ENCODE results near the gene DRD3. TPM values are rescaled to one million over a fixed set of nuclear protein-coding genes. Genes with fewer than 3 reads are reported as not detected.

Gene DRD3
- total RNA-seq, 1 donor from 2014 or later = not detected

- no peaks in the 10 kb centered on the region for H3K9me3 Mint-ChIP-seq
- no peaks in the 10 kb centered on the region for H3K36me3 Mint-ChIP-seq
- H3K27me3 Mint-ChIP-seq = peaks cover 11% of the 10 kb centered on the region
- H3K4me1 Mint-ChIP-seq (ENCODE audit: unreplicated experiment) = no peaks in the 10 kb centered on the region
- no peak for TF ChIP-seq CTCF (conservative IDR thresholded peaks at IDR 0.05)
- no peak overlapping the region for H3K27ac Mint-ChIP-seq
- DNase-seq (ENCODE audit: extremely low spot score, unreplicated experiment) = no peak
- H3K4me3 Mint-ChIP-seq = no peak overlapping the region
Measured at GRCh38 chr3:114207768-114208167, 28.9 kb upstream of the DRD3 start.

GRCh38 chr3:114206342-114206741 is 27.5 kb upstream of the DRD3 start:
- DNase-seq (ENCODE audit: extremely low spot score, unreplicated experiment) = no peak
- H3K27me3 Mint-ChIP-seq = peaks cover 7% of the 10 kb centered on the region
- no peak for TF ChIP-seq CTCF (conservative IDR thresholded peaks at IDR 0.05)
- no peaks in the 10 kb centered on the region for H3K4me1 Mint-ChIP-seq (ENCODE audit: unreplicated experiment)
- no peak overlapping the region for H3K4me3 Mint-ChIP-seq
- no peaks in the 10 kb centered on the region for H3K36me3 Mint-ChIP-seq
- no peaks in the 10 kb centered on the region for H3K9me3 Mint-ChIP-seq
- H3K27ac Mint-ChIP-seq = no peak overlapping the region

- no peak for TF ChIP-seq CTCF (conservative IDR thresholded peaks at IDR 0.05)
- no peak overlapping the region for H3K4me3 Mint-ChIP-seq
- no peaks in the 10 kb centered on the region for H3K9me3 Mint-ChIP-seq
- no peak for DNase-seq (ENCODE audit: extremely low spot score, unreplicated experiment)
- H3K4me1 Mint-ChIP-seq (ENCODE audit: unreplicated experiment) = no peaks in the 10 kb centered on the region
- H3K27ac Mint-ChIP-seq = no peak overlapping the region
- no peaks in the 10 kb centered on the region for H3K36me3 Mint-ChIP-seq
- H3K27me3 Mint-ChIP-seq = peaks cover 7% of the 10 kb centered on the region
Measured at GRCh38 chr3:114205541-114205940, 26.7 kb upstream of the DRD3 start.

GRCh38 chr3:114194750-114195149 is 15.9 kb upstream of the DRD3 start:
- DNase-seq (ENCODE audit: extremely low spot score, unreplicated experiment) = no peak
- Mint-ChIP-seq H3K4me3 (no peak overlapping the region), H3K9me3 (no peaks in the 10 kb centered on the region), H3K27ac (no peak overlapping the region), H3K4me1 (ENCODE audit: unreplicated experiment) (no peaks in the 10 kb centered on the region), H3K36me3 (no peaks in the 10 kb centered on the region), H3K27me3 (no peaks in the 10 kb centered on the region)
- TF ChIP-seq CTCF (conservative IDR thresholded peaks at IDR 0.05) = no peak

GRCh38 chr3:114192136-114192535 is 13.3 kb upstream of the DRD3 start:
- no peak for DNase-seq (ENCODE audit: extremely low spot score, unreplicated experiment)
- Mint-ChIP-seq H3K36me3 (no peaks in the 10 kb centered on the region), H3K27ac (no peak overlapping the region), H3K4me3 (no peak overlapping the region), H3K9me3 (no peaks in the 10 kb centered on the region), H3K27me3 (no peaks in the 10 kb centered on the region), H3K4me1 (ENCODE audit: unreplicated experiment) (no peaks in the 10 kb centered on the region)
- no peak for TF ChIP-seq CTCF (conservative IDR thresholded peaks at IDR 0.05)

GRCh38 chr3:114186501-114186900 is 7.6 kb upstream of the DRD3 start:
- Mint-ChIP-seq H3K4me1 (ENCODE audit: unreplicated experiment) (no peaks in the 10 kb centered on the region), H3K9me3 (no peaks in the 10 kb centered on the region), H3K36me3 (no peaks in the 10 kb centered on the region), H3K27ac (no peak overlapping the region), H3K4me3 (no peak overlapping the region), H3K27me3 (peaks cover 3% of the 10 kb centered on the region)
- DNase-seq (ENCODE audit: extremely low spot score, unreplicated experiment) = no peak
- no peak for TF ChIP-seq CTCF (conservative IDR thresholded peaks at IDR 0.05)
